ENCODE measurements around the gene ADD1.
"Not testable (repeated sequence)": the region's sequence is repeated elsewhere in the genome, so short reads cannot be mapped to it uniquely, and the experiment has no call there.

ADD1 gene

DNA sequence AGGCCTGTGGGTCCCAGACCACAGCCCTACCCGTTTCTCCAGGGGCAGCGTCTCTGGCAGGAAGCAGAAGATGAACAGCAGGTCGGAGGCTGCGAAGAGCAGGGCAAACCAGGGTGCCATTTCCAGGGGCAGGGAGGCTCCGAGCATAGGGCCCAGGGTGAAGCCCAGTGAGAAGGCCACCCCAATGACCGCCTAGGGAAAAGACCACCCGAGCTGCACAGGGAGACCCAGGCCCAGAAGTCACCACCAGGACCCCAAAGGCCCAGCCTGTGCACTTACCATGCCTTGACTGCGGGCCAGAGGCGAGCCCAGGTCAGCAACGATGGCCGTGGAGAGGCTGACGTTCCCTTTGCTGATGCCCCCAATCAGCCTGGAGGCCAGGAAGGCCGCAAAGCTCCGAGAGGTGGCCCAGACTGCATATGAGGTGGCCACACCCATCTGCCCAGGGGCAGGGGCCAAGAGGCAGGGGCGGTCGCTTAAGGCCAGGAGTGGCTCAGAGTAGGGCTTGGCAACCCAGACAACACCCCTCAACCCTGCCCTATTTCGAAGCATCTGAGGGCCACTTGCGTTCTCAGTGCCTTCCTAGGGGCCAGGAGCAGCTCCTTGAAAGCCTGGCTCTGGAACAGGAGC lies 88.8 kb downstream of the ADD1 start:
- no peak for DNase-seq (ENCODE audit: low read depth in 1 of 2, low spot score in 1 of 2)

DNA sequence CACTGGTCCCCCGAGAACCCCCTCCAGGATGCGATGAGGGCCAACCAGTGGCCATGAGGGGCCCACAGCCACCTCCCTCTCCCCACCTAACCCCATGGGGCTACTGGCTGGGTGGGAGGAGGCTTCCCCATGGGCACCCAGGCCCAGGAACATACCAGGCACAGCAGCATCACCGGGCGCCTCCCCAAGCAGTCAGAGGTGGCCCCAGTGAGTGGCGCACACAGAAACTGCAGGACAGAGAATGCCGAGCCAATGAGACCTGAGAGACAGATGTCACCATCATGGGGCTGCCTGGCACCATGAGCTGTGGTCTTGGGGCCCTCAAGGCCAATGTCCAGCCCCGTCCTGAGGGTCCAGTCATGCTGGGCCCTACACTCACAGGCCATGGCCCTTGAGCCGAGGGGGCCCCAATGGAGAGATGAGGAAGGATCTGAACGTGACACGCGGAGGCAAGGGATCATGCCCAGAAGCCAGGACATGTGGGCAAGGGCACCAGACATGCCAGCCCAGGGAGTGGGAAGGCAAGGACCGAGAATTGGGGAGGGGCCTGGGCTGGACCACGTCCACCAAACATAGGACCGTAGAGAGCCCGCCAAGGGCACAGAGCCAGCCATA lies 89.4 kb downstream of the ADD1 start:
- no peak for DNase-seq (ENCODE audit: low read depth in 1 of 2, low spot score in 1 of 2)

DNA sequence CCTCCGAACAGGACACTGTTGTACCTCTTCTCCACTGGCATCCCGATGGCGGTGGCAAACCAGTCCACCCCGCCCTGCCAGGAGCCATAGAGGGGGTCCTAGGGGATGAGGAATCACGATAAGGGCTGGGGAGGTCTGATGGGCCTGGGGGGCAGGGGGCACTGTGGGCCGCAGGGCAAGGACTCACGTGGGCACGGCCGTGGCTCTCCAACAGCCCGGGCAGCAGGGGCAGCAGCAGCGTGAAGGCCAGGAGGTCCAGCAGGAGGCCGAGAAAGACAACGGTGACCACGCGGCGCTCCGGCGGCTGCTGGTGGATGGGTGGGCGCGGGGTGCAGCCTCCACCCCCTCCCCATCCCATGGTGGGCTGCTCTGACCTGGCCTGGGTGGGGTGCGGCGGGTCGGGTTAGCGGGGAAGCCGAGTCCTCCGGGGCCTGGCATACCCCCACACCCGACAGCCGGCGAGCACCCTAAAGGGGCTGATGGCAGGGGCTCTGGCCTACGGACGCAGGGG lies 90.0 kb downstream of the ADD1 start:
- no peak for DNase-seq (ENCODE audit: low read depth in 1 of 2, low spot score in 1 of 2)

GRCh38 chr4:2934077-2934812 lies 90.6 kb downstream of the ADD1 start:
- DNase-seq (ENCODE audit: low read depth in 1 of 2, low spot score in 1 of 2) = no peak

DNA sequence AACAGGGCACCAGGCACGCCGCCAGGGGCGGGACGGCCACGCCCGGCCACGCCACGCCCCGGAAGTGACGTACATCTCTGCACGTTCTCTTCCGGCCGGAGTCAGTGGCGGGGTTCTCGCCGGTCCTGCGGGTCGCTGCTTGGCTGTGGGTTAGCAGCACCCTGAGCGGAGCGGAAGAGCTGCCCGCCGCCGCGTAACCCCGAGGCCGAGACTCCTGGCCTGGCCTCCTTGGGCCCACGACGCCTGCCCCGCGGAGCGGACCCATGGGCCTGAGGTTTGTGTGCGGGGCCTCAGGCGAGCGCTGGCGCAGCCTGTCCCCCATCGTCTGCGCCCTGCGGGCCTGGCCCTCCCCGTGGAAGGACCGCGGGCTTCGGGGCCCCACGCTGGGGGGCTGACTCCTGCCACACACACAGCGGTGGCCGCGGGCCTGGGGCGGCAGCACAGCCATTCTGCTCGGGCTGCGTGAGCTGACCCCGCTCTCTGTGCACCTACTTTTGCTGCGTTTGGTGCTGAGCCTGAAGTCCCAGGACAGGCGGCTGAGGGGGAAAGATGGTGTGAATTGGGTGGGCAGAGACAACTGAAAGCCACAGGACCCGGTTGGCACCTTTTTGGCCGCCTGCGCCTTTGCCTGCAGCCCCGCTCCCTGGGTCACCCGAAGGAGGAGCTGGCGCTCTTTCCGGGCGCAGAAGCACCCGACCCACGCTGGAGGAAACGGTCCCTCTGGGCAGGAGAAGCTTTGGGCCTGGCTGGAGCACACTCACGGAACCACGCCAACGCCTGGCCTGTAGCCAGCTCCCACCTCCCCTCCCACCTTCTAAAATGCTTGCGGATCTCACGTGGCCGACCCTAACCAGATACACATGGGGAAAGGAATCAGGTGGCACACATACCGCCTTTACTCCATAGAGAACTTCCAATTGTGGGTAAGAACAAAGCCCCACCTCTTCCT lies 91.4 kb downstream of the ADD1 start:
- DNase-seq (ENCODE audit: low read depth in 1 of 2, low spot score in 1 of 2) = peak; percentile 93 to 98

GRCh38 chr4:2935762-2936743 lies 92.4 kb downstream of the ADD1 start:
- no peak for DNase-seq (ENCODE audit: low read depth in 1 of 2, low spot score in 1 of 2)

DNA sequence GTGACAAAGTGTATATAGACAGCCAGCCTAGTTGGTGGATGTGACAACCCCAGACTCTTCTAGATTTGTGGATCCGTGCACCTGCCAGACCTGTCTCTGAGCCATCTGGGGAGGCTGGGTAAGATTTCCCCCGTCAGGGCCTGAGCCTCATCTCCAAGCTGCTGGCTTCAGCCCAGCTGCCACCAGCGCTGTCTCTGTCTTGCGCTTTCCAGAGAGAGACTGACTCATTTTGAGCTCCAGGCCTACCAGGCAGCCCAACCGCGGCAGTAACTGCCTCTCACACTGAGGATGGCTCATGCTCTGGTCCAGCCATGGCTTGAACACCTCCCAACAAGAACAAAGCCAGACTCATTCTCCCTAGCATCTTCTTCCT lies 93.1 kb downstream of the ADD1 start:
- no peak for DNase-seq (ENCODE audit: low read depth in 1 of 2, low spot score in 1 of 2)

DNA sequence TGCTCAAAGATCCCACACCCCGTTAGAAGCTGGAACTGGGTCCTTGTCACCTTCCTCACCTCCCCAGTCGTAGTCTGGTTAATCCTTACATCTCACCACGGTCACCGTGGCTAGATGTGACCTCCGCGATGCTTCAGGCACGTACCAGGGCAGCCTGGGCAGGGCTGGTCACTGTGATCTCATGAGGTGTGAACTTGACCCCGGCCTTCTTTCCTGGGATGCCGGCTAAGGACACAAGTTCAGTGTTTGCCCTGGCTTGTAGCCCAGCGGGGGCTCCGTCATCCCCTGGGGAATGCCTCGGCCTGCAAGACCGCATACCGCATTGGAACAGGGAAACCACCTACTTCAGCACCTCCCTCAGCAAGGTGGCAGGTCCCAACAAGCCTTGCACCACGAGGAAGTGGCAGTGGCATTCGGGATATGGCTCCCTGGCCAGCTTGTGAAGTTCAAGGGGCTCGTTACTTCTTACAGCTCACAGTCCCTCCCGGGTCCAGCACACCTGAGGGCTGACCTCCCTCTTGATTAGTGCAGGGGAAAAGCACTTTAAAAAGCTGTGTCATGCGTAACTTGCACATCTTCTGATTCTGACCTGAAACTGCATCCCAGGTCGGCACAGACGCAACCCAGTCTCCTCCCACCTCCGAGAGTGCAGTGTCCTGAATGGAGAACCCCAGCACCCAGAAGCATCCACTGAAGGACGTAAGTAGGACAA lies 93.7 kb downstream of the ADD1 start:
- DNase-seq (ENCODE audit: low read depth in 1 of 2, low spot score in 1 of 2) = no peak

- DNase-seq (ENCODE audit: low read depth in 1 of 2, low spot score in 1 of 2) = no peak
These were observed 94.3 kb downstream of the ADD1 start for GRCh38 chr4:2937986-2938385.

- not testable (repeated sequence) for DNase-seq (ENCODE audit: low read depth in 1 of 2, low spot score in 1 of 2)
These were observed 94.8 kb downstream of the ADD1 start for GRCh38 chr4:2938411-2938810.

- no peak for DNase-seq (ENCODE audit: low read depth in 1 of 2, low spot score in 1 of 2)
These were observed 95.3 kb downstream of the ADD1 start for GRCh38 chr4:2938906-2939305.

DNA sequence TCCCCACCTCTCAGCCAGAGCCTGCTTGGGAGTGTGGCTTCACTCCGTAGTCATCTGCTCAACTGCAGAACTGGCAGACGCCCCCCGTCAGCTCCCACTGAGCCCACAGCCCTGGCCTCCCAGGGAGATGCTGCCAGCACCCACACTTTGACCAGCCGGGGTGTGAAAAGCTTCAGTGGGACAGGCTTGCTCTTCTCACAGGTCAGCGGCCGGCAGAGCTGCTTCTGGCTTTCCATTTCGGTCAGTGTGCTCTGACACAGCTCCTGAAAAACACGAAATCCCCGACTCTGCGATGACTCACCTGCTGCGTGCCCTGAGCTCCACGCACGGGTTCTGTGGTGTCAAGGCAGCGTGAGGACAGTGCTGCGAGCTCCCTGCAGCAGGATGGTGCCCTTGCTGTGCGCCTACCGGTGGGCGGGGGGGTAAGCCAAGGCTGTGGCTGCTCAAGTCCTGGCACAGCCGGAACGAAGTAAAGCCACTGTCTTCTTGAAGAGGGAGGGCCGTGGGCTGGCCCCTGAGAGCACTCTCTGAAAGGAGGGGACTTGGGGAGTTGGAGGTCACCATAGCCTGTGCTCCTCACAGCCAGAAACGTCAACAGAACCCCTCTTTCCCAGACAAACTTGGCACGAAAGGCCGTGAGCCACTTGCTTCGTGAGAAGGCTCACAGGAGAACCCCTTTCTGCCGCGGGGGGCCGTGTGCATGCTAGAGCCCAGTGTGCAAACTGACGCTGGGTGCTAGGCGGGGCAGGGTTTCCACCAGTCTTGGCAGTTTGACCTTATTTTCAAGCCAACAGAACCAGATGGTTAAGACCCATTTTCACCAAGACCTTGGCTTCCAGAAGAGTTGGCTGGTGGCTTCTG lies 96.0 kb downstream of the ADD1 start:
- no peak for DNase-seq (ENCODE audit: low read depth in 1 of 2, low spot score in 1 of 2)

- DNase-seq (ENCODE audit: low read depth in 1 of 2, low spot score in 1 of 2) = no peak
These were observed 96.9 kb downstream of the ADD1 start for GRCh38 chr4:2940267-2941137.

- DNase-seq (ENCODE audit: low read depth in 1 of 2, low spot score in 1 of 2) = no peak
These were observed 97.7 kb downstream of the ADD1 start for GRCh38 chr4:2941138-2942036.

- DNase-seq (ENCODE audit: low read depth in 1 of 2, low spot score in 1 of 2) = no peak
These were observed 98.4 kb downstream of the ADD1 start for GRCh38 chr4:2942037-2942531.
